IPS DF 4.7 (cell line): Measurements from ENCODE around the gene CASKIN1.

Source experiments
- DNase-seq: peaks from one replicate; pipeline ENCODE4 v3.0.0-alpha.2; 2013; ENCODE audit warnings: low spot score; ENCODE audit errors: extremely low read depth

The CASKIN1 gene

GRCh38 chr16:2190659-2191445, 5.6 kb downstream of the CASKIN1 start:
- no peak for DNase-seq

GRCh38 chr16:2190002-2190658, 6.3 kb downstream of the CASKIN1 start:
- no peak for DNase-seq

- DNase-seq: no peak
Measured at GRCh38 chr16:2189252-2189893, 7.0 kb downstream of the CASKIN1 start.

- DNase-seq: no peak
Measured at GRCh38 chr16:2188395-2188794, 8.0 kb downstream of the CASKIN1 start.

- DNase-seq: no peak
Measured at GRCh38 chr16:2187212-2187611, 9.2 kb downstream of the CASKIN1 start.

- no peak for DNase-seq
Measured at GRCh38 chr16:2186505-2186904, 9.9 kb downstream of the CASKIN1 start.

- DNase-seq: no peak
Measured at GRCh38 chr16:2186064-2186463, 10.3 kb downstream of the CASKIN1 start.

GRCh38 chr16:2184962-2185361, 11.4 kb downstream of the CASKIN1 start:
- DNase-seq: no peak

GRCh38 chr16:2184346-2184745, 12.1 kb downstream of the CASKIN1 start:
- DNase-seq: no peak

- no peak for DNase-seq
Measured at GRCh38 chr16:2183671-2184070, 12.7 kb downstream of the CASKIN1 start.

- no peak for DNase-seq
Measured at GRCh38 chr16:2181952-2182351, 14.5 kb downstream of the CASKIN1 start.

- DNase-seq: no peak
Measured at GRCh38 chr16:2180962-2181923, 15.2 kb downstream of the CASKIN1 start.

GRCh38 chr16:2180461-2180860, 15.9 kb downstream of the CASKIN1 start:
- no peak for DNase-seq

- no peak for DNase-seq
Measured at GRCh38 chr16:2179576-2179975, 16.8 kb downstream of the CASKIN1 start.

- DNase-seq: no peak
Measured at GRCh38 chr16:2179107-2179501, 17.3 kb downstream of the CASKIN1 start.

GRCh38 chr16:2178321-2179106, 17.9 kb downstream of the CASKIN1 start:
- DNase-seq: no peak

GRCh38 chr16:2177561-2177960, 18.8 kb downstream of the CASKIN1 start:
- no peak for DNase-seq

GRCh38 chr16:2177101-2177500, 19.3 kb downstream of the CASKIN1 start:
- no peak for DNase-seq

GRCh38 chr16:2176047-2176446, 20.4 kb downstream of the CASKIN1 start:
- no peak for DNase-seq

- DNase-seq: no peak
Measured at GRCh38 chr16:2175454-2175853, 21.0 kb downstream of the CASKIN1 start.
